Mesenchymal stem cell (in vitro differentiated cells and primary cell): ENCODE results near the gene CBY1.

Source experiments
- DNase-seq: peaks from one replicate; pipeline ENCODE4 v3.0.0-alpha.2; 2013
- H2AFZ ChIP-seq: one replicate; pipeline ENCODE4 v1.6.1; 2013; ENCODE audit warnings: low read depth, mild to moderate bottlenecking, control low read depth, inconsistent platforms, low read length, moderate library complexity
- H2AK5ac ChIP-seq: 2 replicates; pipeline ENCODE4 v1.6.1; 2013; ENCODE audit warnings: low read length, moderate library complexity, mild to moderate bottlenecking, inconsistent platforms; ENCODE audit not compliant: severe bottlenecking
- H2BK120ac ChIP-seq: one replicate; pipeline ENCODE4 v1.6.1; 2013; ENCODE audit warnings: low read depth, mild to moderate bottlenecking, inconsistent platforms, low read length, moderate library complexity
- H2BK12ac ChIP-seq, 2 experiments: one replicate each; pipeline ENCODE4 v1.6.1; 2013; ENCODE audit warnings: inconsistent platforms in 2 of 2, low read length in 2 of 2, mild to moderate bottlenecking in 2 of 2, moderate library complexity in 2 of 2, control low read depth in 1 of 2
- H2BK15ac ChIP-seq: one replicate; pipeline ENCODE4 v1.6.1; 2013; ENCODE audit warnings: mild to moderate bottlenecking, low read depth, inconsistent platforms; ENCODE audit not compliant: poor library complexity, severe bottlenecking
- H2BK5ac ChIP-seq: 2 replicates; pipeline ENCODE4 v1.6.1; 2013; ENCODE audit warnings: low read depth, mild to moderate bottlenecking, low read length, control low read depth, inconsistent platforms; ENCODE audit not compliant: poor library complexity, severe bottlenecking
- H3K14ac ChIP-seq, 2 experiments: one replicate each; pipeline ENCODE4 v1.6.1; 2013; ENCODE audit warnings: inconsistent platforms in 2 of 2, low read length in 2 of 2, control low read depth in 1 of 2, mild to moderate bottlenecking in 1 of 2, moderate library complexity in 1 of 2
- H3K18ac ChIP-seq, 2 experiments: one replicate each; pipeline ENCODE4 v1.6.1; 2013; ENCODE audit warnings: inconsistent platforms in 2 of 2, low read length in 2 of 2, control low read depth in 1 of 2, low read depth in 1 of 2, mild to moderate bottlenecking in 1 of 2
- H3K23ac ChIP-seq, 2 experiments: one replicate each; pipeline ENCODE4 v1.6.1; 2013; ENCODE audit warnings: inconsistent platforms in 2 of 2, low read length in 2 of 2, mild to moderate bottlenecking in 2 of 2, moderate library complexity in 2 of 2, control low read depth in 1 of 2
- H3K27ac ChIP-seq: 2 replicates; pipeline ENCODE4 v1.5.1; 2013; ENCODE audit warnings: mild to moderate bottlenecking, moderate library complexity, low read length, control low read depth, inconsistent platforms; ENCODE audit not compliant: poor library complexity, severe bottlenecking
- H3K27me3 ChIP-seq, 2 experiments: 2 replicates each; pipeline versions ENCODE4 v1.6.1 to v1.7.0; 2013; ENCODE audit warnings: low read length in 2 of 2, mild to moderate bottlenecking in 2 of 2, moderate library complexity in 2 of 2, control low read depth in 1 of 2, inconsistent platforms in 1 of 2; ENCODE audit not compliant: control insufficient read depth in 1 of 2, insufficient read depth in 1 of 2
- H3K36me3 ChIP-seq, 2 experiments: 2 replicates each; pipeline versions ENCODE4 v1.6.1 to v1.7.0; 2013; ENCODE audit warnings: low read length in 2 of 2, control low read depth in 1 of 2, inconsistent platforms in 1 of 2, low read depth in 1 of 2, mild to moderate bottlenecking in 1 of 2; ENCODE audit not compliant: insufficient read depth in 2 of 2, control insufficient read depth in 1 of 2
- H3K4ac ChIP-seq, 2 experiments: one replicate each; pipeline ENCODE4 v1.6.1; 2013; ENCODE audit warnings: inconsistent platforms in 2 of 2, low read length in 2 of 2, mild to moderate bottlenecking in 2 of 2, moderate library complexity in 2 of 2, control low read depth in 1 of 2, low read depth in 1 of 2
- H3K4me1 ChIP-seq: 2 replicates; pipeline ENCODE4 v1.6.1; 2013; ENCODE audit warnings: low read depth, low read length, control low read depth; ENCODE audit not compliant: control insufficient read depth, insufficient read depth
- H3K4me2 ChIP-seq: 2 replicates; pipeline ENCODE4 v1.6.1; 2013; ENCODE audit warnings: low read length, mild to moderate bottlenecking, inconsistent platforms; ENCODE audit not compliant: poor library complexity, severe bottlenecking
- H3K4me3 ChIP-seq, 2 experiments: 2 replicates each; pipeline versions ENCODE4 v1.5.1 to v1.7.0; 2013; ENCODE audit warnings: low read length in 2 of 2, mild to moderate bottlenecking in 2 of 2, control low read depth in 1 of 2, low read depth in 1 of 2; ENCODE audit not compliant: insufficient read depth in 1 of 2
- H3K79me1 ChIP-seq: replicated peaks from 2 replicates; pipeline ENCODE4 v1.6.1; 2013; ENCODE audit warnings: mild to moderate bottlenecking, control low read depth, low read length, inconsistent platforms; ENCODE audit not compliant: poor library complexity, severe bottlenecking
- H3K9ac ChIP-seq: 2 replicates; pipeline ENCODE4 v1.7.0; 2013; ENCODE audit warnings: mild to moderate bottlenecking, low read length, moderate library complexity
- H3K9me3 ChIP-seq: 2 replicates; pipeline ENCODE4 v1.7.0; 2013; ENCODE audit warnings: mild to moderate bottlenecking, low read length; ENCODE audit not compliant: control insufficient read depth
- H4K8ac ChIP-seq: one replicate; pipeline ENCODE4 v1.6.1; 2013; ENCODE audit warnings: inconsistent platforms, mild to moderate bottlenecking, low read length, moderate library complexity
- H4K91ac ChIP-seq: one replicate; pipeline ENCODE4 v1.6.1; 2013; ENCODE audit warnings: mild to moderate bottlenecking, low read length, inconsistent platforms
- WGBS: methylation state at CpG from one replicate; pipeline ENCODE4 v1.1.7; 2013; ENCODE audit warnings: mixed read lengths; 5-methylcytosine and 5-hydroxymethylcytosine counted together

CBY1 gene

GRCh38 chr22:38709306-38709705 lies 52.9 kb downstream of the CBY1 start:
- Histone ChIP-seq H4K91ac (no peak overlapping the region), H3K9ac (no peak overlapping the region), H3K4ac (no peak overlapping the region), H2BK12ac (no peak overlapping the region), H2BK120ac (no peak overlapping the region), H3K27me3 (no peaks in the 10 kb centered on the region), H2BK5ac (no peak overlapping the region), H3K4me2 (no peak overlapping the region), H3K14ac (no peak overlapping the region), H2AK5ac (no peak overlapping the region), H3K79me1 (peaks cover 13% of the 10 kb centered on the region), H2BK15ac (no peak overlapping the region), H3K27ac (no peak overlapping the region), H3K18ac (no peak overlapping the region), H3K23ac (no peak overlapping the region), H3K4me1 (peaks cover 13% of the 10 kb centered on the region), H3K36me3 (peaks cover 3 to 32% of the 10 kb centered on the region in 2 experiments), H2AFZ (no peak overlapping the region), H3K4me3 (no peak overlapping the region), H4K8ac (no peak overlapping the region), H3K9me3 (no peaks in the 10 kb centered on the region)
- WGBS, result 100% methylated on average over 3 of the region's 3 CpGs
- DNase-seq, result no peak

GRCh38 chr22:38710351-38710750 lies 53.9 kb downstream of the CBY1 start:
- H2AFZ ChIP-seq, result no peak overlapping the region
- 100% methylated on average over 2 of the region's 3 CpGs for WGBS
- H3K4me3 ChIP-seq, result no peak overlapping the region
- H3K23ac ChIP-seq, result no peak overlapping the region
- no peak overlapping the region for H2AK5ac ChIP-seq
- H2BK5ac ChIP-seq, result no peak overlapping the region
- H3K18ac ChIP-seq, result no peak overlapping the region
- H3K4me2 ChIP-seq, result no peak overlapping the region
- no peak overlapping the region for H2BK120ac ChIP-seq
- no peak overlapping the region for H3K4ac ChIP-seq
- peaks cover 15% of the 10 kb centered on the region for H3K4me1 ChIP-seq
- H3K36me3 ChIP-seq, result peaks cover 7 to 36% of the 10 kb centered on the region in 2 experiments
- no peaks in the 10 kb centered on the region for H3K27me3 ChIP-seq
- no peak overlapping the region for H4K91ac ChIP-seq
- H3K27ac ChIP-seq, result no peak overlapping the region
- no peak overlapping the region for H4K8ac ChIP-seq
- no peak for DNase-seq
- H3K79me1 ChIP-seq, result peaks cover 20% of the 10 kb centered on the region
- no peaks in the 10 kb centered on the region for H3K9me3 ChIP-seq
- H2BK12ac ChIP-seq, result no peak overlapping the region
- no peak overlapping the region for H3K14ac ChIP-seq
- H2BK15ac ChIP-seq, result no peak overlapping the region
- H3K9ac ChIP-seq, result no peak overlapping the region

GRCh38 chr22:38710866-38711265 lies 54.4 kb downstream of the CBY1 start:
- DNase-seq, result no peak
- Histone ChIP-seq H3K27ac (no peak overlapping the region), H4K91ac (no peak overlapping the region), H2BK5ac (no peak overlapping the region), H3K14ac (no peak overlapping the region), H4K8ac (no peak overlapping the region), H3K9me3 (no peaks in the 10 kb centered on the region), H2BK15ac (no peak overlapping the region), H2BK120ac (no peak overlapping the region), H3K27me3 (no peaks in the 10 kb centered on the region), H3K4me1 (peaks cover 15% of the 10 kb centered on the region), H3K4me3 (no peak overlapping the region), H3K4ac (no peak overlapping the region), H2AFZ (no peak overlapping the region), H3K9ac (no peak overlapping the region), H3K79me1 (peaks cover 24% of the 10 kb centered on the region), H3K36me3 (peaks cover 11 to 40% of the 10 kb centered on the region in 2 experiments), H3K23ac (no peak overlapping the region), H2AK5ac (no peak overlapping the region), H3K4me2 (no peak overlapping the region), H2BK12ac (no peak overlapping the region), H3K18ac (no peak overlapping the region)
- 100% methylated on average over 3 of the region's 3 CpGs for WGBS

- H3K14ac ChIP-seq, result no peak overlapping the region
- no peak overlapping the region for H2AFZ ChIP-seq
- H3K27ac ChIP-seq, result no peak overlapping the region
- no peak overlapping the region for H3K23ac ChIP-seq
- H3K4me1 ChIP-seq, result peaks cover 11% of the 10 kb centered on the region
- 86% methylated on average over 9 of the region's 11 CpGs for WGBS
- H3K18ac ChIP-seq, result no peak overlapping the region
- H3K9me3 ChIP-seq, result no peaks in the 10 kb centered on the region
- no peak overlapping the region for H4K8ac ChIP-seq
- H2AK5ac ChIP-seq, result no peak overlapping the region
- H2BK5ac ChIP-seq, result no peak overlapping the region
- peaks cover 27 to 57% of the 10 kb centered on the region in 2 experiments for H3K36me3 ChIP-seq
- no peaks in the 10 kb centered on the region for H3K27me3 ChIP-seq
- no peak overlapping the region for H3K9ac ChIP-seq
- no peak overlapping the region for H3K4me3 ChIP-seq
- no peak overlapping the region for H3K4me2 ChIP-seq
- no peak overlapping the region for H2BK15ac ChIP-seq
- no peak overlapping the region for H2BK12ac ChIP-seq
- no peak overlapping the region for H2BK120ac ChIP-seq
- no peak overlapping the region for H3K4ac ChIP-seq
- H4K91ac ChIP-seq, result no peak overlapping the region
- peaks cover 29% of the 10 kb centered on the region for H3K79me1 ChIP-seq
- no peak for DNase-seq
Observed at GRCh38 chr22:38712486-38713207, 56.2 kb downstream of the CBY1 start.
